Neural cell (in vitro differentiated cells): Measurements from ENCODE around the gene STARD13. TPM values are rescaled to one million over a fixed set of nuclear protein-coding genes. Genes with fewer than 3 reads are reported as not detected.

Experiments used
- H2AFZ ChIP-seq: fragments of 200-600, 300-800 bp; sonication (generic), shearing (Covaris generic); 2 replicates; pipeline ENCODE4 v1.6.0; 2014; ENCODE audit warnings: low read depth, mild to moderate bottlenecking, antibody characterized with exemption, low read length, moderate library complexity
- H3F3A ChIP-seq: fragments of 200-600 bp; shearing (Covaris generic); 2 replicates; pipeline ENCODE4 v1.6.1; 2016; ENCODE audit warnings: mild to moderate bottlenecking, moderate library complexity, mixed read lengths, antibody characterized with exemption, low read length; ENCODE audit not compliant: insufficient read depth, poor library complexity, severe bottlenecking
- H3K27ac ChIP-seq: fragments of 200-600, 300-800 bp; sonication (generic), shearing (Covaris generic); 2 replicates; pipeline ENCODE4 v1.5.1; 2014; ENCODE audit warnings: mild to moderate bottlenecking, low read length, moderate library complexity
- H3K27me3 ChIP-seq: fragments of 300-800, 200-600 bp; sonication (generic), shearing (Covaris generic); 2 replicates; pipeline ENCODE4 v1.6.0; 2014; ENCODE audit warnings: mild to moderate bottlenecking, low read depth, low read length, moderate library complexity; ENCODE audit not compliant: insufficient read depth
- H3K36me3 ChIP-seq: fragments of 300-800, 200-600 bp; sonication (generic), shearing (Covaris generic); 2 replicates; pipeline ENCODE4 v1.5.1; 2014; ENCODE audit warnings: mild to moderate bottlenecking, antibody characterized with exemption, low read length, moderate library complexity; ENCODE audit not compliant: insufficient read depth
- H3K4me2 ChIP-seq: fragments of 300-800, 200-600 bp; sonication (generic), shearing (Covaris generic); 2 replicates; pipeline ENCODE4 v1.6.0; 2014; ENCODE audit warnings: mild to moderate bottlenecking, low read length
- H3K4me3 ChIP-seq: fragments of 300-800, 200-600 bp; sonication (generic), shearing (Covaris generic); 2 replicates; pipeline ENCODE4 v1.5.1; 2014; ENCODE audit warnings: mild to moderate bottlenecking, low read length, moderate library complexity
- H3K79me2 ChIP-seq: fragments of 200-600 bp; shearing (Covaris generic); replicated peaks from 2 replicates; pipeline ENCODE4 v1.6.0; 2014; ENCODE audit warnings: mild to moderate bottlenecking, low read length, moderate library complexity; ENCODE audit not compliant: insufficient read depth
- H3K9ac ChIP-seq: fragments of 300-800, 200-600 bp; sonication (generic), shearing (Covaris generic); 2 replicates; pipeline ENCODE4 v1.6.1; 2016; ENCODE audit warnings: mild to moderate bottlenecking, low read length, mixed read lengths
- H3K9me2 ChIP-seq: fragments of 200-600 bp; shearing (Covaris generic); 2 replicates; pipeline ENCODE4 v1.6.1; 2016; ENCODE audit warnings: mild to moderate bottlenecking, low read length, mixed read lengths; ENCODE audit not compliant: insufficient read depth
- H3K9me3 ChIP-seq: fragments of 200-600, 300-800 bp; sonication (generic), shearing (Covaris generic); 2 replicates; pipeline ENCODE4 v1.6.1; 2016; ENCODE audit warnings: mild to moderate bottlenecking, mixed run types, low read length, moderate library complexity, mixed read lengths
- H4K20me1 ChIP-seq: fragments of 200-600 bp; shearing (Covaris generic); 2 replicates; pipeline ENCODE4 v1.6.1; 2016; ENCODE audit warnings: mild to moderate bottlenecking, mixed run types; ENCODE audit not compliant: insufficient read depth
- CTCF ChIP-seq: fragments of 450-650 bp; IDR thresholded peaks from 2 replicates; pipeline ENCODE4 v1.5.1; 2014; ENCODE audit warnings: antibody characterized with exemption, mild to moderate bottlenecking, moderate library complexity; ENCODE audit not compliant: poor library complexity, severe bottlenecking
- EP300 ChIP-seq: fragments of 450-650 bp; conservative IDR thresholded peaks from 2 replicates; pipeline ENCODE4 v1.6.1; 2014; ENCODE audit warnings: antibody characterized with exemption, mild to moderate bottlenecking, moderate library complexity; ENCODE audit not compliant: poor library complexity, severe bottlenecking
- EZH2 ChIP-seq: fragments of 200-600, 300-800 bp; shearing (Covaris generic), sonication (generic); IDR thresholded peaks from 2 replicates; pipeline ENCODE4 v1.6.1; 2014; ENCODE audit warnings: antibody characterized with exemption, low read length, borderline replicate concordance, mild to moderate bottlenecking; ENCODE audit not compliant: insufficient read depth, poor library complexity, severe bottlenecking
- MXI1 ChIP-seq: fragments of 450-650 bp; conservative IDR thresholded peaks from 2 replicates; pipeline ENCODE4 v1.6.1; 2014; ENCODE audit warnings: antibody characterized with exemption, mild to moderate bottlenecking; ENCODE audit not compliant: poor library complexity, severe bottlenecking
- POLR2AphosphoS5 ChIP-seq: IDR thresholded peaks from 2 replicates; pipeline ENCODE4 v1.6.1; 2012
- RAD21 ChIP-seq: fragments of 450-650 bp; conservative IDR thresholded peaks from 2 replicates; pipeline ENCODE4 v1.6.1; 2014; ENCODE audit warnings: antibody characterized with exemption, mild to moderate bottlenecking, moderate library complexity
- REST ChIP-seq: IDR thresholded peaks from 2 replicates; pipeline ENCODE4 v1.6.1; 2012; ENCODE audit warnings: borderline replicate concordance
- SMC3 ChIP-seq: fragments of 450-650 bp; conservative IDR thresholded peaks from 2 replicates; pipeline ENCODE4 v1.6.1; 2014; ENCODE audit warnings: antibody characterized with exemption, mild to moderate bottlenecking, moderate library complexity; ENCODE audit not compliant: poor library complexity
- TAF1 ChIP-seq: IDR thresholded peaks from 2 replicates; pipeline ENCODE4 v1.6.1; 2012; ENCODE audit warnings: low read depth
- polyA plus RNA-seq: library from polyadenylated mRNA; depleted of rRNA; stranded (reverse); fragments of >200 nt; gene quantifications from 2 replicates; pipeline ENCODE4 v1.2.3, GENCODE V29; 2014

STARD13 gene
- polyA plus RNA-seq, 1 donor from 2014 or later: 0.05 TPM

- no peak for TF ChIP-seq REST
- no peak for TF ChIP-seq TAF1
- no peak for TF ChIP-seq EP300
- Histone ChIP-seq H3K9me3 (peaks cover 5% of the 10 kb centered on the region), H3F3A (no peaks in the 10 kb centered on the region), H3K4me2 (no peak overlapping the region), H3K79me2 (no peaks in the 10 kb centered on the region), H2AFZ (no peak overlapping the region), H3K36me3 (no peaks in the 10 kb centered on the region), H4K20me1 (no peaks in the 10 kb centered on the region), H3K27ac (no peak overlapping the region), H3K27me3 (no peaks in the 10 kb centered on the region), H3K9me2 (no peaks in the 10 kb centered on the region), H3K9ac (no peak overlapping the region), H3K4me3 (no peak overlapping the region)
Measured at GRCh38 chr13:33236021-33236420, 49.5 kb downstream of the STARD13 start.

- no peak overlapping the region for H3K27ac ChIP-seq
- TF ChIP-seq SMC3 (no peak), RAD21 (no peak), TAF1 (no peak), POLR2AphosphoS5 (no peak), EP300 (no peak), EZH2 (no peak), MXI1 (no peak), REST (no peak), CTCF (no peak)
- no peaks in the 10 kb centered on the region for H4K20me1 ChIP-seq
- no peak overlapping the region for H3K4me3 ChIP-seq
- H3K36me3 ChIP-seq: no peaks in the 10 kb centered on the region
- H2AFZ ChIP-seq: no peak overlapping the region
- no peaks in the 10 kb centered on the region for H3K79me2 ChIP-seq
- no peaks in the 10 kb centered on the region for H3K9me2 ChIP-seq
- no peaks in the 10 kb centered on the region for H3F3A ChIP-seq
- H3K4me2 ChIP-seq: no peak overlapping the region
- no peaks in the 10 kb centered on the region for H3K27me3 ChIP-seq
- H3K9ac ChIP-seq: no peak overlapping the region
- H3K9me3 ChIP-seq: peaks cover 5% of the 10 kb centered on the region
Measured at GRCh38 chr13:33235564-33235963, 50.0 kb downstream of the STARD13 start.
